Esophagus squamous epithelium (tissue), 5 donors: ENCODE data around the gene ASGR2. TPM values are rescaled to one million over a fixed set of nuclear protein-coding genes. Genes with fewer than 3 reads are reported as not detected.
A peak's percentile ranks its signal among the peaks of the same experiment; 100 is the strongest.

ENCODE experiments used
- DNase-seq: peaks from one replicate; lab custom pipeline; 2025; lab: John Stamatoyannopoulos, UW
- H3K27ac ChIP-seq, 4 donors: fragments of 200-600 bp; sonication (generic); one replicate each; pipeline ENCODE4 v1.5.1; 2016 to 2019; ENCODE audit warnings: mild to moderate bottlenecking in 1 of 4
- H3K27me3 ChIP-seq, 4 donors: fragments of 200-600 bp; sonication (generic); 1 replicate in 3 of 4; 2 replicates in 1 of 4; pipeline versions ENCODE4 v1.5.1 to v1.6.0; 2017 to 2021; ENCODE audit warnings: antibody characterized with exemption in 1 of 4
- H3K36me3 ChIP-seq, 3 donors: fragments of 200-600 bp; sonication (generic); one replicate each; pipeline ENCODE4 v1.5.1; 2016 to 2019
- H3K4me1 ChIP-seq, 3 donors: fragments of 200-600 bp; sonication (generic); one replicate each; pipeline ENCODE4 v1.5.1; 2017 to 2019
- H3K4me3 ChIP-seq, 4 donors: fragments of 200-600 bp; sonication (generic); 1 replicate in 3 of 4; 2 replicates in 1 of 4; pipeline ENCODE4 v1.5.1; 2016 to 2019; ENCODE audit warnings: mild to moderate bottlenecking in 2 of 4, moderate library complexity in 1 of 4
- H3K9me3 ChIP-seq, 3 donors: fragments of 200-600 bp; sonication (generic); one replicate each; pipeline ENCODE4 v1.5.1; 2016 to 2019
- POLR2A ChIP-seq, 4 donors: fragments of 450-650 bp; IDR thresholded peaks; one replicate each; pipeline ENCODE4 v1.6.1; 2017; ENCODE audit warnings: antibody characterized with exemption in 4 of 4, mild to moderate bottlenecking in 4 of 4, moderate library complexity in 3 of 4
- WGBS, 2 donors: methylation state at CpG; one replicate each; pipeline ENCODE4 v1.1.5; 2018; 5-methylcytosine and 5-hydroxymethylcytosine counted together
- intact Hi-C: fragments of 100-400 bp; cut with DNase I; formaldehyde crosslinking; loops from one replicate; pipeline ENCODE4 v1.15.0; 2022
- total RNA-seq, 4 donors: library from RNA; depleted of rRNA; stranded (reverse); fragments of >200 nt; gene quantifications; one replicate each; pipeline ENCODE4 v1.1.0, GENCODE V29; 2016
- TF ChIP-seq, protein P1 (sequence below), 6 experiments: fragments of 450-650 bp in 4 of 6; fragments of 200-600 bp in 2 of 6; sonication (generic) in 2 of 6; IDR thresholded peaks; one replicate each; pipeline ENCODE4 v1.5.1; 2016 to 2019; ENCODE audit warnings: antibody characterized with exemption in 6 of 6, mild to moderate bottlenecking in 4 of 6, moderate library complexity in 4 of 6
- donor health status: DM: yes; HTN: yes; CAD: no.

The ASGR2 gene
- total RNA-seq, 4 donors from 2014 or later = 0.50 to 0.95 TPM; not detected in 2

GRCh38 chr17:7136266-7136877, 21.8 kb upstream of the ASGR2 start:
- DNase-seq = no peak
- no peaks in the 10 kb centered on the region for H3K9me3 ChIP-seq
- no peaks in the 10 kb centered on the region for H3K36me3 ChIP-seq
- WGBS, 2 donors = 22 to 29% methylated on average over 9 of the region's 9 CpGs
- H3K4me1 ChIP-seq = peaks cover 6 to 79% (median 14%) of the 10 kb centered on the region in 3 donors
- peaks cover 0 to 44% (median 0%) of the 10 kb centered on the region in 4 donors for H3K27me3 ChIP-seq
- peak overlapping the region in 2 of 4 donors; percentile 13 to 25 for H3K4me3 ChIP-seq
- intact Hi-C loops = loop anchor here (5.0 kb wide), 1 partner anchor 84 kb away; no protein-coding TSS in a partner anchor
- TF ChIP-seq, protein P1, sequence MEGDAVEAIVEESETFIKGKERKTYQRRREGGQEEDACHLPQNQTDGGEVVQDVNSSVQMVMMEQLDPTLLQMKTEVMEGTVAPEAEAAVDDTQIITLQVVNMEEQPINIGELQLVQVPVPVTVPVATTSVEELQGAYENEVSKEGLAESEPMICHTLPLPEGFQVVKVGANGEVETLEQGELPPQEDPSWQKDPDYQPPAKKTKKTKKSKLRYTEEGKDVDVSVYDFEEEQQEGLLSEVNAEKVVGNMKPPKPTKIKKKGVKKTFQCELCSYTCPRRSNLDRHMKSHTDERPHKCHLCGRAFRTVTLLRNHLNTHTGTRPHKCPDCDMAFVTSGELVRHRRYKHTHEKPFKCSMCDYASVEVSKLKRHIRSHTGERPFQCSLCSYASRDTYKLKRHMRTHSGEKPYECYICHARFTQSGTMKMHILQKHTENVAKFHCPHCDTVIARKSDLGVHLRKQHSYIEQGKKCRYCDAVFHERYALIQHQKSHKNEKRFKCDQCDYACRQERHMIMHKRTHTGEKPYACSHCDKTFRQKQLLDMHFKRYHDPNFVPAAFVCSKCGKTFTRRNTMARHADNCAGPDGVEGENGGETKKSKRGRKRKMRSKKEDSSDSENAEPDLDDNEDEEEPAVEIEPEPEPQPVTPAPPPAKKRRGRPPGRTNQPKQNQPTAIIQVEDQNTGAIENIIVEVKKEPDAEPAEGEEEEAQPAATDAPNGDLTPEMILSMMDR (IDR thresholded peaks at IDR 0.05) = peak; percentile 80 to 95 (median 93)
- TF ChIP-seq POLR2A (IDR thresholded peaks at IDR 0.05) = no peak
- H3K27ac ChIP-seq = peak overlapping the region in 1 of 4 donors; percentile 31

- Histone ChIP-seq H3K36me3 (no peaks in the 10 kb centered on the region), H3K4me3 (no peak overlapping the region), H3K27ac (peak overlapping the region in 2 of 4 donors; percentile 29 to 36), H3K4me1 (peaks cover 0 to 54% (median 0%) of the 10 kb centered on the region in 3 donors), H3K9me3 (no peaks in the 10 kb centered on the region), H3K27me3 (peaks cover 0 to 48% (median 0%) of the 10 kb centered on the region in 4 donors)
- DNase-seq = no peak
- no peak for TF ChIP-seq POLR2A (IDR thresholded peaks at IDR 0.05)
- TF ChIP-seq, protein P1 (IDR thresholded peaks at IDR 0.05) = no peak
- WGBS, 2 donors = 73% methylated on average over 3 to 20 of the region's 20 CpGs
- intact Hi-C loops = no loop called here
Measured at GRCh38 chr17:7133916-7134315, 19.3 kb upstream of the ASGR2 start.

- peaks cover 0 to 44% (median 0%) of the 10 kb centered on the region in 4 donors for H3K27me3 ChIP-seq
- peak overlapping the region in 1 of 4 donors; percentile 6 for H3K4me3 ChIP-seq
- TF ChIP-seq, protein P1 (IDR thresholded peaks at IDR 0.05) = peak in 2 of 6 experiments; percentile 16 to 17
- no peak for TF ChIP-seq POLR2A (IDR thresholded peaks at IDR 0.05)
- no CpG with 5 or more reads among the region's 19 CpGs for WGBS, 2 donors
- DNase-seq = no peak
- no peaks in the 10 kb centered on the region for H3K9me3 ChIP-seq
- peaks cover 0 to 50% (median 0%) of the 10 kb centered on the region in 3 donors for H3K4me1 ChIP-seq
- intact Hi-C loops = no loop called here
- H3K27ac ChIP-seq = peak overlapping the region in 2 of 4 donors; percentile 29 to 36
- no peaks in the 10 kb centered on the region for H3K36me3 ChIP-seq
Measured at GRCh38 chr17:7133424-7133823, 18.8 kb upstream of the ASGR2 start.

GRCh38 chr17:7132511-7133094, 18.0 kb upstream of the ASGR2 start:
- TF ChIP-seq, protein P1 (IDR thresholded peaks at IDR 0.05) = no peak
- TF ChIP-seq POLR2A (IDR thresholded peaks at IDR 0.05) = no peak
- WGBS, 2 donors = 24 to 32% methylated on average over 6 of the region's 7 CpGs
- H3K4me3 ChIP-seq = no peak overlapping the region
- intact Hi-C loops = no loop called here
- peaks cover 0 to 43% (median 0%) of the 10 kb centered on the region in 3 donors for H3K4me1 ChIP-seq
- H3K36me3 ChIP-seq = no peaks in the 10 kb centered on the region
- peaks cover 0 to 40% (median 0%) of the 10 kb centered on the region in 4 donors for H3K27me3 ChIP-seq
- no peaks in the 10 kb centered on the region for H3K9me3 ChIP-seq
- no peak for DNase-seq
- H3K27ac ChIP-seq = peak overlapping the region in 3 of 4 donors; percentile 14 to 65 (median 63)

GRCh38 chr17:7131423-7131791, 16.8 kb upstream of the ASGR2 start:
- intact Hi-C loops = no loop called here
- no peak for TF ChIP-seq POLR2A (IDR thresholded peaks at IDR 0.05)
- TF ChIP-seq, protein P1 (IDR thresholded peaks at IDR 0.05) = no peak
- Histone ChIP-seq H3K27ac (peak overlapping the region in 2 of 4 donors; percentile 63 to 70), H3K27me3 (peaks cover 0 to 28% (median 0%) of the 10 kb centered on the region in 4 donors), H3K4me3 (peak overlapping the region in 1 of 4 donors; percentile 28), H3K4me1 (peaks cover 0 to 31% (median 0%) of the 10 kb centered on the region in 3 donors), H3K36me3 (no peaks in the 10 kb centered on the region), H3K9me3 (no peaks in the 10 kb centered on the region)
- WGBS, 2 donors = 82 to 90% methylated on average over 5 of the region's 5 CpGs
- no peak for DNase-seq
